Camera-type eye (tissue), 1 donor: ENCODE measurements around the gene CCDC186. TPM values are rescaled to one million over a fixed set of nuclear protein-coding genes. Genes with fewer than 3 reads are reported as not detected.

Source experiments
- total RNA-seq: library from RNA; depleted of rRNA; stranded (reverse); fragments of >200 nt; gene quantifications from one replicate; pipeline ENCODE4 v1.2.3, GENCODE V29; 2014

CCDC186 gene
- 66.1 TPM for total RNA-seq

DNA sequence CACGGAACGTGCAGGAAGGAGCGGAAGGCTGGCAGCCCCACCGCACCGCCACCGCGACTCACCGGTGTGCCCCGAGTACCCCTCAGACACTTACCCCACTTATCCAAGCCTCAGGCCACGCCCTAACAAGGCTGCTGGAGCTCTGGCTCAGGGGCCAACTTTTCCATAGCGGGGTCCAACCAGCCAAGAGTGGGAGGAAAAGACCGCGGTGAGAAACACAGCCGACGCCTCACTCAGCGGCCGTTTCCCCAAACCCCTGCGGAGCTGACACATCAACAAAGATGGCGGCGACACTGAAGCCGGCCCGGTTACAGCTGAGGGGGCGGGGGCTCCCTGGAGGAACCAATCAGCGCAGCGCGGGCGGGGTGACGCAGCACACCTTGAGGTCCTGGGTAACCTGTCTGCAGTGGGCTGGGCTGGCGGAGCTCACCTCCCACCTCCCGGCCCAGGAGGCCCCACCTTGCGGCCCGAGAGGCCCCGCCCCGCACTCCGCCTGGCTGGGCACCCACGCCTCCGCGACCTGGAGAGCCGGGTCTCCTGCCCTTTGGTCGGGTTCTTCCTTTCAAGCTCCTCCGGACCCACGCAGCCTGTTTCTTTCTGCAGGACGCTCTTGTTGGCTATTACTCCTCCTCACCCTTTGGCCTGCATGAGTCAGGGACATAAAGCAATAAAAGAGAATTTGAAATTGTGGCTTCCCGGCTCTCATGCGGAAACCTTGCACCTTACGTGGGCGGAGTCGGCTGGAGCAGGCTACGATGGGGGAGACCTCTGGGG lies at the start of gene CCDC186:
Gene CCDC186, minus strand, starts transcription at position 283 of the 774 bp plus-strand sequence. CDS start 10,935 bp downstream, outside the sequence.

DNA sequence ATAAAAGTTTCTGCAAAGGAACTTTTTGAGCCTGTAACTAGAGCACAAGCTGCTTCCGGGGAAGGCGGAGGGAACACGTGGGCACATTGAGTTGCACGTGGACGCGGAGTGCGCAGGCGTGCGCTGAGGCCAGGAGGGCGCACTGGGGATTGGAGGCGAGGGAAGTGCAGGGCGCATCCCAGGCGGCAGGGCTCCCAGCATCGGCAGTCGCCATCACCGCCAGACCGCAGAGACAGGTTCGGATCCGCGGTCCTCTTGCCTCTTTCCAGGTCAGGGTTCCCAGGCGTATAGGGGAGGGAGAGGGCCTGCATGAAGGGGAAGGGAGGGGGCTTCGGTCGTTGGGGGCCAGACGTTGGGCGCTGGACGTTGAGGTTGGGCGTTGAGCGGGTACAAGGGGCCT lies 5.1 kb upstream of the CCDC186 start, which contains the start of gene TDRD1:
Gene TDRD1, plus strand, starts transcription at position 206 of the 400 bp plus-strand sequence. CDS start 8,479 bp downstream, outside the sequence.

Other genes starting within 250 kb of the CCDC186 start
- gene ADRB1, start 130.3 kb downstream of the CCDC186 start, total RNA-seq: 1.6 TPM
- 0.38 TPM for gene TDRD1, start 5.2 kb upstream of the CCDC186 start, total RNA-seq
- gene VWA2, start 65.1 kb upstream of the CCDC186 start, total RNA-seq: 3.0 TPM
- 19.6 TPM for gene AFAP1L2, start 230.3 kb upstream of the CCDC186 start, total RNA-seq